ENCODE measurements around the gene TMTC2.

The TMTC2 gene

GRCh38 chr12:82686168-82687020, at the start of gene TMTC2:
TMTC2 (plus strand) TSS chr12:82686906.
- peak; percentile 83 for DNase-seq (ENCODE audit: low spot score)

GRCh38 chr12:82638324-82638723, 48.4 kb upstream of the TMTC2 start:
- DNase-seq (ENCODE audit: low spot score): no peak

- DNase-seq (ENCODE audit: low spot score): no peak
These were observed 41.8 kb upstream of the TMTC2 start for GRCh38 chr12:82644896-82645295.

- no peak for DNase-seq (ENCODE audit: low spot score)
These were observed 41.3 kb upstream of the TMTC2 start for GRCh38 chr12:82645414-82645813.

- DNase-seq (ENCODE audit: low spot score): no peak
These were observed 38.9 kb upstream of the TMTC2 start for GRCh38 chr12:82647853-82648252.

GRCh38 chr12:82648259-82648909, 38.3 kb upstream of the TMTC2 start:
- no peak for DNase-seq (ENCODE audit: low spot score)

- peak; percentile 63 for DNase-seq (ENCODE audit: low spot score)
These were observed 35.9 kb upstream of the TMTC2 start for GRCh38 chr12:82650627-82651337.

- no peak for DNase-seq (ENCODE audit: low spot score)
These were observed 35.2 kb upstream of the TMTC2 start for GRCh38 chr12:82651489-82651888.

GRCh38 chr12:82652071-82652470, 34.6 kb upstream of the TMTC2 start:
- no peak for DNase-seq (ENCODE audit: low spot score)

- no peak for DNase-seq (ENCODE audit: low spot score)
These were observed 31.0 kb upstream of the TMTC2 start for GRCh38 chr12:82655751-82656150.

GRCh38 chr12:82659343-82660207, 27.1 kb upstream of the TMTC2 start:
- DNase-seq (ENCODE audit: low spot score): no peak

GRCh38 chr12:82660541-82661325, 26.0 kb upstream of the TMTC2 start:
- DNase-seq (ENCODE audit: low spot score): no peak

GRCh38 chr12:82663893-82664292, 22.8 kb upstream of the TMTC2 start:
- no peak for DNase-seq (ENCODE audit: low spot score)

- no peak for DNase-seq (ENCODE audit: low spot score)
These were observed 21.4 kb upstream of the TMTC2 start for GRCh38 chr12:82665142-82665923.

GRCh38 chr12:82666830-82667229, 19.9 kb upstream of the TMTC2 start:
- no peak for DNase-seq (ENCODE audit: low spot score)

GRCh38 chr12:82671673-82672195, 15.0 kb upstream of the TMTC2 start:
- DNase-seq (ENCODE audit: low spot score): no peak

- DNase-seq (ENCODE audit: low spot score): no peak
These were observed 13.8 kb upstream of the TMTC2 start for GRCh38 chr12:82672811-82673495.

GRCh38 chr12:82673698-82674097, 13.0 kb upstream of the TMTC2 start:
- DNase-seq (ENCODE audit: low spot score): no peak

- DNase-seq (ENCODE audit: low spot score): no peak
These were observed 11.5 kb upstream of the TMTC2 start for GRCh38 chr12:82675246-82675645.

All from RKO (cell line).